GM12801 (cell line): Measurements from ENCODE around the gene HLA-DOA.

Experiments
- TF ChIP-seq, protein P1 (sequence below): IDR thresholded peaks from one replicate; pipeline ENCODE4 v1.5.1; 2011; ENCODE audit warnings: control low read depth; ENCODE audit not compliant: insufficient read length; ENCODE audit errors: extremely low read depth

The HLA-DOA gene

DNA sequence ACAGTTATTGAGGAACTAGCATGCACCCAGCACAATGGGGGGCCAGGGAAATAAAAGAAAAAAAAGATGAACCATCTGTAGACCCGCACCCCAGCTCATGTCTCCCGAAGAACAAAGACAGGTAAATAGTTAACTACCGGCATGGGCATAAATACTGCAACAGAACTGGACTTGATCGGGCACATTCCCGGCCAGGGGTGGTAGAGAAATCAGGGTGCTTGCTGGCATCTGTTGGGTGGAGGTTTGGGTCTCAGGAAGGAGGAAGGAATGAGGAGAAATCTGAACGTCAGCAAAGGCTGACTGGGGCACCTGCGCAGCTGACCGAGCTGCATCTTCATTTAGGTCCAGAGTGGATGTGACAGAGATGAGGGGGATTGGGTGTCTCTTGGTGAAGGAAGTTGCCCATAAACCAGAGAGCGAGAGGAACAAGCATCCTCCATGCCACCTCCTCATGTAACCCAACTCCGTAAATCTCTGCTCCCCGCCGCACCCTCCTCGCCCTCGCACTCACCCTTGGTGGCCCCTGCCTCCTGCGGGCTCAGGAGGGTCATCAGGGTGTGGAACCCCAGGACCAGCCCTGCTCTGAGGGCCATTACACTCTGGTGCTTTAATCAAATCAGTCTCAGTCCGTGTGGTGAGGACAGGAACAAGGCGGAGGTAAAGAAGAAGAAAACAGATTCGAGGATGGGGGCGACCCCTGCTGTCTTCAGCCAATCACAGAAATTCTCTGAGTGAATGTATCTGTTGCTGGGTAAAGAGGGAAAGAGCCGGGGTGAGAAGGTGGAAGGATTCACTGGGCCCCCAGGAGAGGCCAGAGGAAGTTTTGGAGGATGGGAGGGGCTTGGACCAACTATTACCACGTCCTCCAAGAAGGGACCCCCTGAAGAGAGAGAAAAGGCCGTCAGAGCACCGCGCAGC is at the start of gene HLA-DOA:
HLA-DOA (minus strand) TSS at position 648 of the 918 bp plus-strand sequence.
- TF ChIP-seq, protein P1, sequence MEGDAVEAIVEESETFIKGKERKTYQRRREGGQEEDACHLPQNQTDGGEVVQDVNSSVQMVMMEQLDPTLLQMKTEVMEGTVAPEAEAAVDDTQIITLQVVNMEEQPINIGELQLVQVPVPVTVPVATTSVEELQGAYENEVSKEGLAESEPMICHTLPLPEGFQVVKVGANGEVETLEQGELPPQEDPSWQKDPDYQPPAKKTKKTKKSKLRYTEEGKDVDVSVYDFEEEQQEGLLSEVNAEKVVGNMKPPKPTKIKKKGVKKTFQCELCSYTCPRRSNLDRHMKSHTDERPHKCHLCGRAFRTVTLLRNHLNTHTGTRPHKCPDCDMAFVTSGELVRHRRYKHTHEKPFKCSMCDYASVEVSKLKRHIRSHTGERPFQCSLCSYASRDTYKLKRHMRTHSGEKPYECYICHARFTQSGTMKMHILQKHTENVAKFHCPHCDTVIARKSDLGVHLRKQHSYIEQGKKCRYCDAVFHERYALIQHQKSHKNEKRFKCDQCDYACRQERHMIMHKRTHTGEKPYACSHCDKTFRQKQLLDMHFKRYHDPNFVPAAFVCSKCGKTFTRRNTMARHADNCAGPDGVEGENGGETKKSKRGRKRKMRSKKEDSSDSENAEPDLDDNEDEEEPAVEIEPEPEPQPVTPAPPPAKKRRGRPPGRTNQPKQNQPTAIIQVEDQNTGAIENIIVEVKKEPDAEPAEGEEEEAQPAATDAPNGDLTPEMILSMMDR = no peak

DNA sequence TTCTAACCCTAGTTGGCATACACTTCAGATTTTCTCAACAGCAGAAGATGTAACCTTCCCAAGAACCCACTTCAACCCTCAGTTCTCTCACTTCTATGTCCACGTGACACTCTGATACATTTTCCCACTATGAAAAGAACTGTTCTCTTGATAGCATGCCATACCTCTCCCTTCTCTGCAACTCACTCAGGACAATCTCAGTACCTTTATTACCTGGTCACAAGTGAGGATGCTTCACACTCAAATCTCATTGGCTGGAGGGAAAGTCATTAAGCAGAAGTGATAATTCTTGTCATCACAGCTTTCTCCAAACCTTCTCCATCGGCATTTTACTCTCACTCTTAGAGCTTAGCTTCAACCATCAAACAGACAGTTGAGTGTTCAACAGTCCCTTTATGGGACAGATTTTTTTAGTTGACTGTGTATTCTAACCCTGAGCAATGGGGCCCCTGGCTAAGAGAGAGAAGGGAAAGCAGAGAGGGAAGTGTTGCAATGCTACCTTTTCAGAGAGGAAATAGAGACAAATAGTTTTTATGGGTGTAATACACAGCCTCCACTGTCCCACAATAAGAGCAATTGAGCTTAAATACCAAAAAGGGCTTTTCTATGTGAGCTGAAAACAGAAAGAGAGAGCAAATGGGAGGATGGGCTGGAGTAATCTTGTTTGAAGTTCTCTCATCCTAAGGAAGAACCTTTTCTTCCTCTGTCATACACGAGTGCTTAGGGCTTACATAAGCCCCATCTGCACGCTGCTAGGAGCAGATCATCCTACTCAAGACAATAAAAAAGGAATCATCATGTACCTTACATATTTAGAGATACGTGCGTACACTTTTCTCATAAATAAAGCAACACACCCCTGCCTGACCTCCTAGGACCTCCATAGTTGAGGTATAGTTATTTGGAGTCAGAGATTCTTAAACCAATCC is 48.1 kb upstream of the HLA-DOA start:
- TF ChIP-seq, protein P1 = no peak

DNA sequence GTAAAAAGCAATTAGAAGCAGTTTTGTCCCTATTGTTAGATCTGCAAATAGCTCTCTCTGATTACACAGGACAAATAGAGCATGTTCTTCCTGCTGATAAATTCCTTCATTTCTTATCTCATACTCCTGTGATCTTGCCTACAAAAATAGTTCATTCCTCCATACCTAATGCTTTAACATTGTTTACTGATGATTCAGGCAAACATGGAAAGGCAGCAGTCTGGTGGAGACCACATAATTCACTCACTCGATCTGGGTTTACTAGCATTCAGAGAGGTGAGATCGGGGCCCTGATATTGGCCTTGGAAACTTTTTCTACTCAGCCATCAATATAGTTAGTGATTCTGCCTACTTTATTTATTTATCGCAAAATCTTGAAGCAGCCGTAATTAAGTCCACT is 43.8 kb upstream of the HLA-DOA start:
- TF ChIP-seq, protein P1 = no peak

DNA sequence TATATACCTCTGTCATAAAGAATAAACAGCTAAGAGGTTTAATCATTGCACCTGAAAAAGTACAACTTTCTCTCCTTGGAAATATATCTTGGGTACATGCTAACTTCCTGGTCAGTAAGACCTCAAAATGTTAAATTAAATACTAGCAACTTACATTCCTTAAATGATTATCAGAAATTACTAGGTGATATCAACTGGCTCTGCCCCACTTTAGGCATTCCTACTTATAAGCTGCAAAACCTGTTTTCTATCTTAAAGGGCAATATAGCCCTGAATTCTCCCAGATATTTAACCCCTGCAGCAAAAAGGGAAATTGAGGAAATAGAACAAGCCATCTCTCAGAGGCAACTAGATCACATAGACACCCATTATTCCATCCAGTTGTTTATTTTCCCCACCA is 43.2 kb upstream of the HLA-DOA start:
- TF ChIP-seq, protein P1 = no peak

DNA sequence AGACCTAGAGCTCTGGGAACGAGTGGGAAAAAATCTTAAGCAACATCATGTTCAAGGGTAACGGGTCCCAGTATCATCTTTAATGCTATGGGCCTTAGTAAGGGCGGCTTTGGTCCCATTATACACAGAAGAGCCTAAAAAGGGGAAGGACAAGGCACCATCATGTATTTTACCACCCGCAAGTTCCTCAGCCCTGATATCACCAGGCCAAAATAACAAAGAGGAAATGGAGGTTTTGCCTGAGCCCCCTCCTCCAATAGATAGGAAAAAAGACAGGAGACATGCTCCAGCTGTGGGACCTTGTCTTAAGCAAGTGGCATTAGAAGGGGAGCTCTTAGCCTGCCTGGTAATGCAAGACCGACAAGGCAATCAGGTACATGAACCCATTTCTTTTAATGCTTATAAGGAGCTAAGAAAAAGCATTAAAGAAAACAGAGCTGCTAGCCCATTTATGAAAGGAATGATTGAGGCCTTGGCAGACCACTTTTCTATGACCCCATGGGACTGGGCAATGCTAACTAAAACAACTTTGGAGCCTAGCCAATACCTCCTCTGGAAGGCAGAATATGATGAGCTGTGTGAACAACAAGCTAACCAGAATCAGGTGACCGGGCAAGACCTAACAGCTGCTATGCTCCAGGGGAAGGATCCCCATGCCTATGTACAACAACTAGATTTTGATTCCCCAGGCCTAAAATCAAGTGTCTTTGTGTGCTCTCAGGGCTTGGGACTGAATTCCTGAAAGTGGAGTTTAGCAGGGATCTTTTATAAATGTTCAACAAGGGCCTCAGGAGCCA is 40.8 kb upstream of the HLA-DOA start:
- TF ChIP-seq, protein P1 = no peak

DNA sequence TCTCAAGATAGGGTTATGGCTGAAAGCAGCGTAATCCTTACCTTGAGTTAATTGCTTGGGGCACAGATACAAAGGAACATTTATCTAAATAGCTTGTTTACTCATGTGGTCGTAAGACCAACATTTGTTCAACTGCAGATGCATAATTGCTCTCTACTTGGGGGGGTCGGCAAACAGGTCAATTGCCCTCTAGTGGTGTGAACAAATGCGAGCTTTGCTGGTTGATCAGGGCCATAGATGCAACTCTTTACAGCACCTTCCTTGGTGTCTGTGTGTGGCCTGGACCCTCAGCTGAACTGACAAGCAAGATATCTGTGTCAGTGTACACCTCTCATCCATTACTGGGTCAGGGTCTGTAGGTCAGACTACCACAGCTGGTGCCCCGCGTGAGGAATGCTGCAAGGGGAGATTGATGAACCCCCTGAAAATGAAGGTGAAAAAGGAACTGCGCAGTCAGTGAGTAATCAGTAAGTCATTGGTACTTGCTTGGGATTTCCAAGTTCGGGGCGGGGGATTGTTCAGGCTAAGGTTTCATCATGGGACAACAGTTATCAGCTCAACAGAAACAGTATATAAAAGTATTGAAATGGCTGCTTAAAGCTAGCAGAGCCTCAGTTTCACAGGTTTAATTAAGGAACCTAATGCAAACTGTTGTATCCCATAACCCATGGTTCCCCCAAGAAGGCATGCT is 40.1 kb upstream of the HLA-DOA start:
- TF ChIP-seq, protein P1 = no peak
